Measurements from ENCODE around the gene KDM4F.

DNA sequence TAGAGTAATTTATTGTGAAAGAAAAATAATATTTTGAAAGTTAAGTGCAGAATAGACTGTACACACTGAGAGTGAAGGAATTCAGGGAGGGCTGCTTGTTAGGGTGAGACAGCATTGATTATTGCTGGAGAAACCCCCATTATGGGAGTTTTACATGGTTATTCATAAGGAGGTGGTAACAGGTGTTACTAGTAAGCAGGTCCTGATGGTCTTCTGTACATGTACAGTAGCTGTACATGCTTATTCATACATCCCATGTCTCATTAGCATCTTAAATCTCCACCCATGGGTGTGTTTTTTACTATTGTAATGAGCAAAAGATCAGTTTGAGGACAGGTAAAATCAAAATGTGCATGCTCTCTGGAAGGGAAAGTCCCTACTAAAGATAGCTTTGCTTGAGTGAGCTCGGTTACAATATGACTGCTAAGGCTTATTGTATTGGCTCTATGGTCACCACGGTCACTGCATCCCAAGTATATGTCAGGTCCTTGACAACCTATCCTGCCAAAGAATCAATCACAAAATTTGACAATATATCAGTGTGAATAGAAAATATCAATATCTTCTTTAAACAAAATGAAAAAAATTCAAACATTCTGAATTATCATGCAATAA, 6.2 kb downstream of the KDM4F start:
- no peak for TF ChIP-seq YY1 (IDR thresholded peaks at IDR 0.05)
- TF ChIP-seq, protein P1, sequence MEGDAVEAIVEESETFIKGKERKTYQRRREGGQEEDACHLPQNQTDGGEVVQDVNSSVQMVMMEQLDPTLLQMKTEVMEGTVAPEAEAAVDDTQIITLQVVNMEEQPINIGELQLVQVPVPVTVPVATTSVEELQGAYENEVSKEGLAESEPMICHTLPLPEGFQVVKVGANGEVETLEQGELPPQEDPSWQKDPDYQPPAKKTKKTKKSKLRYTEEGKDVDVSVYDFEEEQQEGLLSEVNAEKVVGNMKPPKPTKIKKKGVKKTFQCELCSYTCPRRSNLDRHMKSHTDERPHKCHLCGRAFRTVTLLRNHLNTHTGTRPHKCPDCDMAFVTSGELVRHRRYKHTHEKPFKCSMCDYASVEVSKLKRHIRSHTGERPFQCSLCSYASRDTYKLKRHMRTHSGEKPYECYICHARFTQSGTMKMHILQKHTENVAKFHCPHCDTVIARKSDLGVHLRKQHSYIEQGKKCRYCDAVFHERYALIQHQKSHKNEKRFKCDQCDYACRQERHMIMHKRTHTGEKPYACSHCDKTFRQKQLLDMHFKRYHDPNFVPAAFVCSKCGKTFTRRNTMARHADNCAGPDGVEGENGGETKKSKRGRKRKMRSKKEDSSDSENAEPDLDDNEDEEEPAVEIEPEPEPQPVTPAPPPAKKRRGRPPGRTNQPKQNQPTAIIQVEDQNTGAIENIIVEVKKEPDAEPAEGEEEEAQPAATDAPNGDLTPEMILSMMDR (IDR thresholded peaks at IDR 0.05; ENCODE audit: low read depth, low read length, missing input control) = no peak
- TF ChIP-seq, protein P2, sequence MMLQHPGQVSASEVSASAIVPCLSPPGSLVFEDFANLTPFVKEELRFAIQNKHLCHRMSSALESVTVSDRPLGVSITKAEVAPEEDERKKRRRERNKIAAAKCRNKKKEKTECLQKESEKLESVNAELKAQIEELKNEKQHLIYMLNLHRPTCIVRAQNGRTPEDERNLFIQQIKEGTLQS (IDR thresholded peaks at IDR 0.05) = no peak
- TF ChIP-seq, protein P3, sequence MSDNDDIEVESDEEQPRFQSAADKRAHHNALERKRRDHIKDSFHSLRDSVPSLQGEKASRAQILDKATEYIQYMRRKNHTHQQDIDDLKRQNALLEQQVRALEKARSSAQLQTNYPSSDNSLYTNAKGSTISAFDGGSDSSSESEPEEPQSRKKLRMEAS (IDR thresholded peaks at IDR 0.05) = no peak
- TF ChIP-seq TAF1 (conservative IDR thresholded peaks at IDR 0.05) = no peak
- TF ChIP-seq, protein P4, sequence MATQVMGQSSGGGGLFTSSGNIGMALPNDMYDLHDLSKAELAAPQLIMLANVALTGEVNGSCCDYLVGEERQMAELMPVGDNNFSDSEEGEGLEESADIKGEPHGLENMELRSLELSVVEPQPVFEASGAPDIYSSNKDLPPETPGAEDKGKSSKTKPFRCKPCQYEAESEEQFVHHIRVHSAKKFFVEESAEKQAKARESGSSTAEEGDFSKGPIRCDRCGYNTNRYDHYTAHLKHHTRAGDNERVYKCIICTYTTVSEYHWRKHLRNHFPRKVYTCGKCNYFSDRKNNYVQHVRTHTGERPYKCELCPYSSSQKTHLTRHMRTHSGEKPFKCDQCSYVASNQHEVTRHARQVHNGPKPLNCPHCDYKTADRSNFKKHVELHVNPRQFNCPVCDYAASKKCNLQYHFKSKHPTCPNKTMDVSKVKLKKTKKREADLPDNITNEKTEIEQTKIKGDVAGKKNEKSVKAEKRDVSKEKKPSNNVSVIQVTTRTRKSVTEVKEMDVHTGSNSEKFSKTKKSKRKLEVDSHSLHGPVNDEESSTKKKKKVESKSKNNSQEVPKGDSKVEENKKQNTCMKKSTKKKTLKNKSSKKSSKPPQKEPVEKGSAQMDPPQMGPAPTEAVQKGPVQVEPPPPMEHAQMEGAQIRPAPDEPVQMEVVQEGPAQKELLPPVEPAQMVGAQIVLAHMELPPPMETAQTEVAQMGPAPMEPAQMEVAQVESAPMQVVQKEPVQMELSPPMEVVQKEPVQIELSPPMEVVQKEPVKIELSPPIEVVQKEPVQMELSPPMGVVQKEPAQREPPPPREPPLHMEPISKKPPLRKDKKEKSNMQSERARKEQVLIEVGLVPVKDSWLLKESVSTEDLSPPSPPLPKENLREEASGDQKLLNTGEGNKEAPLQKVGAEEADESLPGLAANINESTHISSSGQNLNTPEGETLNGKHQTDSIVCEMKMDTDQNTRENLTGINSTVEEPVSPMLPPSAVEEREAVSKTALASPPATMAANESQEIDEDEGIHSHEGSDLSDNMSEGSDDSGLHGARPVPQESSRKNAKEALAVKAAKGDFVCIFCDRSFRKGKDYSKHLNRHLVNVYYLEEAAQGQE (IDR thresholded peaks at IDR 0.05) = no peak
- TF ChIP-seq JUND (IDR thresholded peaks at IDR 0.05) = no peak
- TF ChIP-seq, protein P5, sequence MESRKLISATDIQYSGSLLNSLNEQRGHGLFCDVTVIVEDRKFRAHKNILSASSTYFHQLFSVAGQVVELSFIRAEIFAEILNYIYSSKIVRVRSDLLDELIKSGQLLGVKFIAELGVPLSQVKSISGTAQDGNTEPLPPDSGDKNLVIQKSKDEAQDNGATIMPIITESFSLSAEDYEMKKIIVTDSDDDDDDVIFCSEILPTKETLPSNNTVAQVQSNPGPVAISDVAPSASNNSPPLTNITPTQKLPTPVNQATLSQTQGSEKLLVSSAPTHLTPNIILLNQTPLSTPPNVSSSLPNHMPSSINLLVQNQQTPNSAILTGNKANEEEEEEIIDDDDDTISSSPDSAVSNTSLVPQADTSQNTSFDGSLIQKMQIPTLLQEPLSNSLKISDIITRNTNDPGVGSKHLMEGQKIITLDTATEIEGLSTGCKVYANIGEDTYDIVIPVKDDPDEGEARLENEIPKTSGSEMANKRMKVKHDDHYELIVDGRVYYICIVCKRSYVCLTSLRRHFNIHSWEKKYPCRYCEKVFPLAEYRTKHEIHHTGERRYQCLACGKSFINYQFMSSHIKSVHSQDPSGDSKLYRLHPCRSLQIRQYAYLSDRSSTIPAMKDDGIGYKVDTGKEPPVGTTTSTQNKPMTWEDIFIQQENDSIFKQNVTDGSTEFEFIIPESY (IDR thresholded peaks at IDR 0.05) = no peak
